HEK293T (cell line): ENCODE measurements around the gene TMEM232.
A peak's percentile ranks its signal among the peaks of the same experiment; 100 is the strongest.

Experiments
- CTCF ChIA-PET: fragments of 350-600 bp; formaldehyde crosslinking; extraction: SDS; loops from one replicate; lab custom pipeline; 2021; ENCODE audit warnings: antibody characterized with exemption, inconsistent platforms; lab: Yijun Ruan, JAX
- POLR2A ChIA-PET: fragments of 350-600 bp; formaldehyde crosslinking; extraction: SDS; loops from one replicate; lab custom pipeline; 2020; ENCODE audit warnings: antibody characterized with exemption, inconsistent platforms; lab: Yijun Ruan, JAX
- DNase-seq: peaks from one replicate; pipeline ENCODE4 v3.0.0; 2012; ENCODE audit warnings: mixed read lengths; ENCODE audit errors: extremely low spot score
- ARNT ChIP-seq: fragments of 450-650 bp; IDR thresholded peaks from 2 replicates; pipeline ENCODE4 v1.6.1; 2017; ENCODE audit warnings: mild to moderate bottlenecking
- BHLHE40 ChIP-seq: fragments of 450-650 bp; IDR thresholded peaks from 2 replicates; pipeline ENCODE4 v1.6.1; 2016; ENCODE audit warnings: mild to moderate bottlenecking, moderate library complexity, borderline replicate concordance
- CTBP1 ChIP-seq: fragments of 450-650 bp; IDR thresholded peaks from 2 replicates; pipeline ENCODE4 v1.6.1; 2016; ENCODE audit warnings: borderline replicate concordance
- ELF4 ChIP-seq: fragments of 450-650 bp; IDR thresholded peaks from 2 replicates; pipeline ENCODE4 v1.6.1; 2017; ENCODE audit warnings: antibody characterized with exemption
- FOXA1 ChIP-seq: fragments of 450-650 bp; IDR thresholded peaks from 2 replicates; pipeline ENCODE4 v1.6.1; 2016; ENCODE audit warnings: mild to moderate bottlenecking
- FOXK2 ChIP-seq: fragments of 450-650 bp; IDR thresholded peaks from 2 replicates; pipeline ENCODE4 v1.6.1; 2016; ENCODE audit warnings: mild to moderate bottlenecking
- FOXM1 ChIP-seq: fragments of 450-650 bp; IDR thresholded peaks from 2 replicates; pipeline ENCODE4 v1.6.1; 2017; ENCODE audit warnings: mild to moderate bottlenecking, borderline replicate concordance
- HDGF ChIP-seq: fragments of 450-650 bp; IDR thresholded peaks from 2 replicates; pipeline ENCODE4 v1.6.1; 2017; ENCODE audit warnings: antibody characterized with exemption, borderline replicate concordance
- L3MBTL2 ChIP-seq: fragments of 450-650 bp; conservative IDR thresholded peaks from 2 replicates; pipeline ENCODE4 v1.6.1; 2016; ENCODE audit warnings: mild to moderate bottlenecking
- LEF1 ChIP-seq: fragments of 450-650 bp; IDR thresholded peaks from 2 replicates; pipeline ENCODE4 v1.6.1; 2017; ENCODE audit warnings: mild to moderate bottlenecking, borderline replicate concordance
- NFRKB ChIP-seq: fragments of 450-650 bp; IDR thresholded peaks from 2 replicates; pipeline ENCODE4 v1.6.1; 2016; ENCODE audit warnings: mild to moderate bottlenecking, moderate library complexity
- PKNOX1 ChIP-seq: fragments of 450-650 bp; IDR thresholded peaks from 2 replicates; pipeline ENCODE4 v1.6.1; 2016
- SP1 ChIP-seq: fragments of 450-650 bp; IDR thresholded peaks from 2 replicates; pipeline ENCODE4 v1.6.1; 2017
- SUZ12 ChIP-seq: fragments of 450-650 bp; IDR thresholded peaks from 2 replicates; pipeline ENCODE4 v1.6.1; 2016; ENCODE audit warnings: mild to moderate bottlenecking
- TARDBP ChIP-seq: fragments of 450-650 bp; IDR thresholded peaks from 2 replicates; pipeline ENCODE4 v1.6.1; 2016
- ZNF384 ChIP-seq: fragments of 450-650 bp; IDR thresholded peaks from 2 replicates; pipeline ENCODE4 v1.6.1; 2016

The TMEM232 gene

GRCh38 chr5:110397281-110397680 lies 329.2 kb downstream of the TMEM232 start:
- ChIA-PET CTCF (no interaction called here), POLR2A (no interaction called here)
- no peak for TF ChIP-seq LEF1
- no peak for DNase-seq

DNA sequence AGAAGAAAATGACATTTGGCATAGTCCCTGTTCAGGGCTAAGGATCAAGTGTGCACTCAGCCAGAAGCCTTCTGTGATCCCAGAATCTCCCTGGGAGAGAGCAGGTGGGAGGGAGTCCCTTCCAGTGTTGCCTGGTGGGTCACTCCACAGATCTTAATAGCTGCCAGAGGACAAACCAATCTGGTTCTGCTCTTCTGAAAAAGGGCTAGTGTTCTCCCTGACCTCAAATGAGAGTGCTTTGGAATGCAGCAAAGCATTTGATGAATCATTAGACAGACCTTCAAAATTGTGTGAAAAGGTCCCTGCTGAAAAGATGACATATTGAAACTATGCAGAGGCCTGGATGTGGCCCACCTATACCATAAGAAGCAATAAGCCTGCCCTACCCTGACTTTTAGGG lies 339.7 kb downstream of the TMEM232 start:
- TF ChIP-seq ARNT, result no peak
- no peak for TF ChIP-seq LEF1
- TF ChIP-seq FOXM1, result no peak
- TF ChIP-seq FOXK2, result no peak
- no peak for TF ChIP-seq L3MBTL2
- no peak for TF ChIP-seq NFRKB
- TF ChIP-seq BHLHE40, result no peak
- TF ChIP-seq SP1, result no peak
- TF ChIP-seq ELF4, result no peak
- no peak for TF ChIP-seq HDGF
- TF ChIP-seq CTBP1, result no peak
- TF ChIP-seq SUZ12, result no peak
- TF ChIP-seq ZNF384, result no peak
- TF ChIP-seq PKNOX1, result no peak
- TF ChIP-seq FOXA1, result no peak
- no peak for TF ChIP-seq TARDBP
- no peak for DNase-seq
- ChIA-PET POLR2A (no interaction called here), CTCF (no interaction called here)

- ChIA-PET POLR2A (no interaction called here), CTCF (no interaction called here)
- TF ChIP-seq FOXK2, result no peak
- no peak for TF ChIP-seq ARNT
- no peak for TF ChIP-seq CTBP1
- no peak for TF ChIP-seq ELF4
- TF ChIP-seq FOXM1, result no peak
- TF ChIP-seq TARDBP, result no peak
- no peak for TF ChIP-seq BHLHE40
- TF ChIP-seq FOXA1, result no peak
- TF ChIP-seq ZNF384, result no peak
- no peak for TF ChIP-seq PKNOX1
- no peak for TF ChIP-seq SUZ12
- no peak for TF ChIP-seq SP1
- no peak for TF ChIP-seq NFRKB
- no peak for TF ChIP-seq L3MBTL2
- no peak for TF ChIP-seq LEF1
- no peak for TF ChIP-seq HDGF
- no peak for DNase-seq
Observed at GRCh38 chr5:110383231-110383630, 343.2 kb downstream of the TMEM232 start.

DNA sequence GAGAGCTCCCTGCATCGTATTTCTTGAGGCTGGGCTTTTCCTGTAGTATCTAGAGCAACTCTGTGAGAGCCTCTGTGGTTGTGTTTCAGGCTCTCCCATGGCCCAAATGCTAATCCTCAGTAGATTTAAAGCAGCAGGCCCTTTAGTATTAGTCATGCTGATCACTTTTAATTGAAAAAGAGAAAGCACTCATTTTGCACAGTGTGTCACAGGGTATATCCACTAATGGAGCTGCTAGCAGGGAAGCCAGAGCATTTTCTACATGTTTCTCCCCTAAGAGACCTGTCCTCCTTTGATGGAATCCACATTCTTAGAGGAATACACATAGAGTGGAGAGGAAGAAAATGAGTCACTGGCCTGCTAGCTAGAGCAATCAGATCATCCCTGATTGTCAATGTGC lies 348.5 kb downstream of the TMEM232 start:
- ChIA-PET CTCF (no interaction called here), POLR2A (no interaction called here)
- TF ChIP-seq ARNT, result no peak
- TF ChIP-seq ZNF384, result no peak
- no peak for TF ChIP-seq NFRKB
- TF ChIP-seq FOXA1, result no peak
- TF ChIP-seq LEF1, result no peak
- no peak for TF ChIP-seq SP1
- TF ChIP-seq PKNOX1, result no peak
- TF ChIP-seq CTBP1, result no peak
- TF ChIP-seq ELF4, result no peak
- TF ChIP-seq FOXK2, result no peak
- no peak for TF ChIP-seq SUZ12
- no peak for TF ChIP-seq FOXM1
- DNase-seq, result no peak

DNA sequence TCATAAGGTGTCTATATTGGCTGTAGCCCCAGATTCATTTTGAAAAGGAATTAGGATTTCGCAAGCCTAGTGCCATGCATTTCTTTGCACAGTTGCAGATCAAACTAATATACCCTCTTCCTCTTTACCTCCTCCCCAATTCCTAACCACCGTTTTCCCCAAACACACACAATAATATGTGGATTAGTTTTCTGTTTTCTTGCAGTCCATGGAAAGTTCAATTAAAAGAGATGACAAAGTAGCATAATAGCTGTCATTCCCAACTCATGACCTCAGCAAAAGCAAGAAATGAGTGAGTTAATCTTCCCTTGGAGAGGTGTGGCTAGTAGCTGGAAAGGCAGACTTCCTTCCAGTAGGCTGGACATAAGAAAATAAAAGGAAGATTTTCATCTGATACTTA lies 349.1 kb downstream of the TMEM232 start:
- TF ChIP-seq CTBP1, result no peak
- no peak for TF ChIP-seq ARNT
- TF ChIP-seq FOXM1, result no peak
- no peak for TF ChIP-seq SP1
- no peak for TF ChIP-seq FOXA1
- TF ChIP-seq ELF4, result no peak
- TF ChIP-seq PKNOX1, result no peak
- TF ChIP-seq L3MBTL2, result no peak
- no peak for TF ChIP-seq ZNF384
- no peak for DNase-seq
- POLR2A ChIA-PET, result no interaction called here
- CTCF ChIA-PET, result no interaction called here

GRCh38 chr5:110376281-110376951 lies 350.1 kb downstream of the TMEM232 start:
- DNase-seq, result no peak
- POLR2A ChIA-PET, result no interaction called here
- peak; percentile 20; the same call in 1 of the 2 replicates for TF ChIP-seq PKNOX1
- no peak for TF ChIP-seq CTBP1
- TF ChIP-seq SP1, result no peak
- CTCF ChIA-PET, result no interaction called here
